GM12801 (cell line): ENCODE measurements around the gene HOXA10.

ENCODE experiments used
- CTCF ChIP-seq: IDR thresholded peaks from one replicate; pipeline ENCODE4 v1.5.1; 2011; ENCODE audit warnings: control low read depth; ENCODE audit not compliant: insufficient read length; ENCODE audit errors: extremely low read depth

Gene HOXA10

GRCh38 chr7:27180431-27181420, 6.6 kb upstream of the HOXA10 start:
- TF ChIP-seq CTCF: no peak

GRCh38 chr7:27179503-27180430, 5.6 kb upstream of the HOXA10 start:
- no peak for TF ChIP-seq CTCF

- TF ChIP-seq CTCF: no peak
Observed at GRCh38 chr7:27179030-27179429, 4.9 kb upstream of the HOXA10 start.

- no peak for TF ChIP-seq CTCF
Observed at GRCh38 chr7:27178366-27178765, 4.2 kb upstream of the HOXA10 start.

GRCh38 chr7:27177795-27178320, 3.7 kb upstream of the HOXA10 start:
- TF ChIP-seq CTCF: no peak

- no peak for TF ChIP-seq CTCF
Observed at GRCh38 chr7:27176962-27177794, 3.1 kb upstream of the HOXA10 start.

GRCh38 chr7:27176524-27176845, 2.4 kb upstream of the HOXA10 start:
- TF ChIP-seq CTCF: no peak
